GM12865 (cell line): ENCODE data around the gene C2orf81.
"Not testable (repeated sequence)": the region's sequence is repeated elsewhere in the genome, so short reads cannot be mapped to it uniquely, and the experiment has no call there.

Experiments
- DNase-seq: peaks from one replicate; pipeline ENCODE4 v3.0.0; 2010; ENCODE audit warnings: low read depth
- H3K4me3 ChIP-seq: 2 replicates; pipeline ENCODE4 v1.5.1; 2011; ENCODE audit warnings: mild to moderate bottlenecking, low read depth, low read length, control low read depth
- TF ChIP-seq, protein P1 (sequence below): IDR thresholded peaks from 2 replicates; pipeline ENCODE4 v1.5.1; 2011; ENCODE audit warnings: low read length, control low read depth, low read depth, inconsistent platforms; ENCODE audit not compliant: insufficient read depth; ENCODE audit errors: missing control alignments

The C2orf81 gene

DNA sequence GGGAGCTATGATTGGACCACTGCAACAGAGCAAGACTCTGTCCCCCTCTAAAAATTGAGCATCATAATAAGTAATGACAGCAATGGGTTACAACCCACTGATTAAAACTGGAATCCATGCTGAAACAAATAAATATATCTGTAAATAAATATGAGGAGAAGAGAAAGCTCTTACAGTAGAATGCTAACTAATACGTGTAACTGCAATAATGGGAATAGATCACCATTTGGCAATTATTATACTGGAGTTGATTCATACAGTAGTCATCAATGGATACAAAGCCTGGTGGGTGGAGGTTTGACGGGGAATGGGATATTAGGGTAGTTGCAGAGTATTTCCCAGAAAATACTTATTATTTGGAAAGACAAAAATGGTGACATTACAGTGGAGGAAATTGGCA, 27.4 kb upstream of the C2orf81 start:
- TF ChIP-seq, protein P1, sequence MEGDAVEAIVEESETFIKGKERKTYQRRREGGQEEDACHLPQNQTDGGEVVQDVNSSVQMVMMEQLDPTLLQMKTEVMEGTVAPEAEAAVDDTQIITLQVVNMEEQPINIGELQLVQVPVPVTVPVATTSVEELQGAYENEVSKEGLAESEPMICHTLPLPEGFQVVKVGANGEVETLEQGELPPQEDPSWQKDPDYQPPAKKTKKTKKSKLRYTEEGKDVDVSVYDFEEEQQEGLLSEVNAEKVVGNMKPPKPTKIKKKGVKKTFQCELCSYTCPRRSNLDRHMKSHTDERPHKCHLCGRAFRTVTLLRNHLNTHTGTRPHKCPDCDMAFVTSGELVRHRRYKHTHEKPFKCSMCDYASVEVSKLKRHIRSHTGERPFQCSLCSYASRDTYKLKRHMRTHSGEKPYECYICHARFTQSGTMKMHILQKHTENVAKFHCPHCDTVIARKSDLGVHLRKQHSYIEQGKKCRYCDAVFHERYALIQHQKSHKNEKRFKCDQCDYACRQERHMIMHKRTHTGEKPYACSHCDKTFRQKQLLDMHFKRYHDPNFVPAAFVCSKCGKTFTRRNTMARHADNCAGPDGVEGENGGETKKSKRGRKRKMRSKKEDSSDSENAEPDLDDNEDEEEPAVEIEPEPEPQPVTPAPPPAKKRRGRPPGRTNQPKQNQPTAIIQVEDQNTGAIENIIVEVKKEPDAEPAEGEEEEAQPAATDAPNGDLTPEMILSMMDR = no peak
- no peak overlapping the region for H3K4me3 ChIP-seq
- no peak for DNase-seq

DNA sequence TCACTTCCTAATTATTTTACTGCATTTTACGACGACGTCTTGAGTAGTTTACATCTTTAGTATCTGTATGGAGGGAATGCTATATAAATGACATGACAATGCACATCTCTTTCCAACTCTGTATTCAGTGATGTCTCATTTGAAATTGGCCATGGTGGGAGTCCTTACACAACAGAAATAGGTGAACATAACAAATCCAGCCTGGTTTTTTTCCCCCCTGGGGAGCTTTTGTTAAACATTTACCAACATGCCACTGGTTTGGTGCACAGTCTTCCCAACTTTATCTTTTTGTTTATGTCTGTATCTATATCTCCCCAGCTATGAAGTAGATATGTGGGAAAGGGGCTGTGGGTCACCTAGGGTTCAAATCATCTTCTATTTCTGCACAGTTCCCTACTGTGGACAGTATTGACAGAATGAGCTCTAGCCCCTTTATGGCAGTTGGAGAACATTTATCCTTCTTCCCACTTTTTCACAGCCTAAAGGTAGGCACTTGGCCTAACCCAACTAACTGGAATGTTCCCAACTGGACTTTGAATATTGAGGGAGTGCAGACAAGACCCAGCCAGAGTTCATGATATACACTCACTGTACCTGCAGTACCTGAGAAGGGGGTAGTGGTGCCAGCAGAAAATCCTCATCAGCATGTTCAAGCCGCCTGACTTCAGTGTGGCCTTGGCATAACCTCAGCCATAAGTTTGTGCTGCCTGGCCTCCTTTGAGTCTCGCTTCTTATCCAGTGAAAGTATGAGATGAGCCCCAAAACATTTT, 26.0 kb upstream of the C2orf81 start:
- no peak overlapping the region for H3K4me3 ChIP-seq
- DNase-seq = no peak
- TF ChIP-seq, protein P1 = no peak

DNA sequence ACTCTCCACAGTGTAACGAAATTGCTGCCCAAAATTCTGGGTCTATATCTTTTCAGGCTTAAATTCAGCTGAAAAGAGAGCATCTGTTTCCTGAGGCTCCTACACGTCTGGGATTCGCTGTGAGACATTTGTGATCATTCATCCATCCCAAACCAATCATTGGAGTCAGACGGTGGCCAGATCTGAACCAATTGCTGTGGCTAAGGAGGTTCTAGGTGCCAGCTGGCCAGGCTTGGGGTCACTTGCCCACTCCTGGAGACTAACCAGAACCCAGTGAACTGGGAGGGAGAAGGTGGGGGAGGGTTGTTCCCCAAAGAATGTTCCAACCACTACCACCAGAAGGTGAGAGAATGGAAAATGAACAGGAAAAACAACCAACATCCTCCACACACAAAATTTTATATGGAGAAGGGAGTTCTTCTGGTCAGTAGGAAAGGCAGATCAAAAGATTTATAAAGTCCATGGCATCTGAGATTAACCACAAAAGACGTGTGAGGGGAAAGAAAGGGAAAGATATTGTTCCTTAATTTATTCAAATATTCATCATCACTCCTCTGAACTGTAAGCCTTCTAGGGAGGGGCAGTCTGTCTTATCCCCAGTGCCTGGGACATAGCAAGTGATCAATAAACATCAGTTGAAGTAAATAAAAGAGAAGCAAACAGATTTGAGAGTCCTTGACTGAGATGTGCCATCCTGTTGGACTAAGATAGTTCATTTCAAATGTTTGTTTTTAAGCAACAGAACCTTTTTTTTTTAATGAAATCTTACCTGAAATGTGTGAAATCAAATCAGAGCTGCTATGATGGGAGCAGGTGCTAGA, 23.3 kb upstream of the C2orf81 start:
- TF ChIP-seq, protein P1 = no peak
- no peak for DNase-seq
- no peak overlapping the region for H3K4me3 ChIP-seq

DNA sequence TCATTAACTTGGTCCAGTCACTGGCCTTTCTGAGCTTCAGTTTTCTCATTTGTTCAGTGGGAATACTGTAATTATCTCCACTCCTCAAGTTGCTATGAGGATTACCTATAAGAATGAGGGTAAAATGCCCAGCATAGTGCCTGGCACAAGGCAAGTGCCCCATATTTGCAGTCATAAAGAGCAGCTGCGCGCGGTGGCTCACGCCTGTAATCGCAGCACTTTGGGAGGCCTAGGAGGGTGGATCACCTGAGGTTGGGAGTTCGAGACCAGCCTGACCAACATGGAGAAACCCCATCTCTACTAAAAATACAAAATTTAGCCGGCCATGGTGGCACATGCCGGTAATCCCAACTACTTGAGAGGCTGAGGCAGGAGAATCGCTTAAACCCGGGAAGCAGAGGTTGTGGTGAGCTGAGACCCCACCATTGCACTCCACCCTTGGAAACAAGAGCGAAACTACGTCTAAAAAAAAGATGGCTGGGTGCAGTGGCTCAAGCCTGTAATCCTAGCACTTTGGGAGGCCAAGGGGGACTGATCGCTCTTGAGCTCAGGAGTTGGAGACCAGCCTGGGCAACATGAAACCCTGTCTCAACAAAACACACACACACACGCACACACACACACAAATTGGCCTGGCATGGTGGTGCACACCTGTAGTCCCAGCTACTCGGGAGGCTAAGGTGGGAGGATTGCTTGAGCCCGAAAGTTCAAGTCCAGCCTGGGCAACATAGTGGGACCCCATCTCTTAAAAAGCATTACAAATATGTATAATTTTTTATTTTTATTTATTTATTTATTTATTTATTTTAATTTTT, 21.3 kb upstream of the C2orf81 start:
- H3K4me3 ChIP-seq = not testable (repeated sequence)

DNA sequence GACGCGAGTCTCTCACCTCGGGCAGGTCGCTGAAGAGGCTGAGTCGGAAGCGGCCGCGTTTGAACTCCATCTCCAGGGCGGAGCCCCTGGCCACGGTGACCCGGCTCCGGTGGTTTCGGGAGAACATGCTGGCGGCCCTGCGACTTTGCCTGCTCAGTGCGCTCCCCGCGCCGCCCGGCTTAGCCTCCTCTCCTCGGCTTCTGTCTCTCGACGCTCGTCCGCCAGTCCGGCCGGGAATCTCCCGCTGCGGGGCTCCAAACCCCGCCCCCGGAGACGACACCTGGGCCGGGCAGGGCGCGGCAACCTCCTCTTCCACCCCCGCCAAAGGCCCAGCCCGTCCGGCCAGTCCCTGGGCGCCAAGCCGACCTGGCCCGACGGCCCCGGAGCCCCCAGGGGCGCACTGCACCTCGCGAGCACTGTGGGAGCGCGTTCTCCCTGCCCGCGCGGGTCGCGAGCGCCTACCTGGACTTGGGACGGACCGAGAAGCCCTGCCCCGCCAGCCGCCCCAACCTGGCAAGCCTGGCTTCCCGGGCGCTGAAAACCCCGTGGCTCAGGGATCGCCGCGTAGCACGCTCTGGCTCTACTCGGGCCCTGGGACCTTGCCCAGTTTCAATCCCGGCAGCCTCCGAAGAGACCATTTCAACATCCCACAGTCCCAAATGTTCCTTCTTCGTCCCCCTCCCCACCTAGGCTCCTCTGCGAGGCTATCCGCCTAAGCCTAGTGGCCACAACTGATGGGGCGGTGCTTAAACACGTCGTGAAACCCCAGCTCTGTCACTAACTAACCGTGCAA, 20.5 kb upstream of the C2orf81 start, which contains the start of gene RTKN:
Gene RTKN (minus strand): TSS at position 248 of the 793 bp plus-strand sequence. CDS start 121 bp downstream, at position 127.
- DNase-seq = no peak

More for the DNA sequence above, 21.3 kb upstream of the C2orf81 start:
- DNase-seq = not testable (repeated sequence)

DNA sequence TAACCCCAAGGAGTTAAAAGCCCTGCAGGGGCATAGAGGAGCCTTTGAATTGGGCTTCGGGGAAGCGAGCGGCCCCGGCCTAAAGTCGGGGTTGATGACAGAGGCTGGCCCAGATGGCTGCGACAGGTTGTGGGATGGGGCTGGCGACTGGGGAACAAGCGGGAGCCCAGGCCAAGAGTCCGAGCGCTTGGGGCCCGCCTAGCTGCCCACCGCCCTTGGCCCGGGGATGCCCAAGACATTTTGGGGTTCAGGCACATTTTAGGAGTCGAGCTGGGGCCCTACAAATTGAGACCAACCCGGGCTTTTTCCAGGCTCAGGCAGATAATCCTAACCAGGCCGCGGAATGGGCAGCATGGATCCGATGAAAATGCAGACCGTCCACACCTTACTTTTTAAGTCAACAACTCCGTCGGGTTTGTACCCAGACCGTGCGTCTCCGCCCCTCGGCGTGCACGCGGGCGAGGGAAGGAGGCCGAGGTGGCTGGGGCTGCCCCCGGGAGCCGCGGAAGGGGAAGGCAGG, 19.8 kb upstream of the C2orf81 start:
- no peak overlapping the region for H3K4me3 ChIP-seq
- TF ChIP-seq, protein P1 = no peak
- no peak for DNase-seq

More for the DNA sequence above, 20.5 kb upstream of the C2orf81 start, which contains the start of gene RTKN:
- TF ChIP-seq, protein P1 = no peak
- no peak within 1 kb of the TSS for H3K4me3 ChIP-seq
